H1 (cell line): ENCODE data around the gene PCNX1. TPM values are rescaled to one million over a fixed set of nuclear protein-coding genes. Genes with fewer than 3 reads are reported as not detected.

Experiments
- CTCF ChIA-PET: fragments of 300-600 bp; sonication (Branson Sonifier 250); formaldehyde crosslinking; loops from one replicate; lab custom pipeline; 2021; ENCODE audit not compliant: partially characterized antibody; lab: Charles Lee
- POLR2A ChIA-PET: fragments of 300-600 bp; sonication (Branson Sonifier 250); formaldehyde crosslinking; loops from one replicate; lab custom pipeline; 2021; ENCODE audit warnings: inconsistent platforms; ENCODE audit not compliant: partially characterized antibody; lab: Charles Lee
- DNase-seq, 2 experiments: peaks; one replicate each; pipeline versions ENCODE4 v3.0.0 to v3.0.0-alpha.2; 2010 to 2022; ENCODE audit warnings: low spot score in 2 of 2, low read depth in 1 of 2, mixed read lengths in 1 of 2
- FAIRE-seq: peaks from 2 replicates; lab custom pipeline; 2011; peaks lifted over from hg19 to GRCh38; lab: Jason Lieb, UNC
- H2AFZ ChIP-seq: 2 replicates; pipeline ENCODE4 v1.8.1; 2012; ENCODE audit warnings: low read length, inconsistent platforms
- H2AK5ac ChIP-seq: 2 replicates; pipeline ENCODE4 v1.6.1; 2013; ENCODE audit warnings: low read depth, low read length
- H2BK120ac ChIP-seq: replicated peaks from 2 replicates; pipeline ENCODE3; 2013; ENCODE audit warnings: low read depth, low read length, inconsistent platforms
- H2BK12ac ChIP-seq: 2 replicates; pipeline ENCODE4 v1.6.1; 2013; ENCODE audit warnings: low read depth, low read length
- H2BK15ac ChIP-seq: 2 replicates; pipeline ENCODE4 v1.6.1; 2013; ENCODE audit warnings: low read length
- H2BK20ac ChIP-seq: 2 replicates; pipeline ENCODE4 v1.6.1; 2013; ENCODE audit warnings: low read length
- H2BK5ac ChIP-seq: 2 replicates; pipeline ENCODE4 v1.6.1; 2013; ENCODE audit warnings: low read depth, low read length
- H3K14ac ChIP-seq: 2 replicates; pipeline ENCODE4 v1.6.1; 2013; ENCODE audit warnings: inconsistent platforms; ENCODE audit not compliant: insufficient read length
- H3K18ac ChIP-seq: 2 replicates; pipeline ENCODE4 v1.6.1; 2013; ENCODE audit warnings: low read length; ENCODE audit errors: extremely low read depth
- H3K23ac ChIP-seq: 2 replicates; pipeline ENCODE4 v1.6.1; 2013; ENCODE audit warnings: inconsistent platforms; ENCODE audit not compliant: insufficient read length
- H3K23me2 ChIP-seq: 2 replicates; pipeline ENCODE4 v1.6.1; 2013; ENCODE audit warnings: low read depth, low read length
- H3K27ac ChIP-seq: 2 replicates; pipeline ENCODE4 v1.6.1; 2011; ENCODE audit warnings: low read depth, low read length, inconsistent platforms
- H3K27me3 ChIP-seq, 4 experiments: replicated peaks in 1 of 4; 1 replicate in 1 of 4; 2 replicates in 3 of 4; pipeline versions ENCODE4 v1.6.1 to v1.8.1; 2011 to 2013; ENCODE audit warnings: low read length in 3 of 4, mild to moderate bottlenecking in 3 of 4, inconsistent platforms in 2 of 4, mixed read lengths in 2 of 4, moderate library complexity in 1 of 4; ENCODE audit not compliant: control insufficient read depth in 3 of 4, insufficient read depth in 3 of 4; ENCODE audit errors: extremely low read depth in 1 of 4
- H3K36me3 ChIP-seq, 4 experiments: 2 replicates each; pipeline versions ENCODE4 v1.6.1 to v1.8.1; 2011 to 2013; ENCODE audit warnings: mild to moderate bottlenecking in 4 of 4, low read length in 3 of 4, moderate library complexity in 2 of 4, control low read depth in 1 of 4, inconsistent platforms in 1 of 4; ENCODE audit not compliant: insufficient read depth in 4 of 4, control insufficient read depth in 2 of 4
- H3K4ac ChIP-seq: replicated peaks from 2 replicates; pipeline ENCODE3; 2013; ENCODE audit warnings: low read length, low read depth, mixed read lengths, inconsistent platforms; ENCODE audit not compliant: insufficient read length
- H3K4me1 ChIP-seq, 4 experiments: replicated peaks in 1 of 4; 1 replicate in 1 of 4; 2 replicates in 3 of 4; pipeline versions ENCODE4 v1.6.1 to v1.8.1; 2011 to 2013; ENCODE audit warnings: low read length in 3 of 4, inconsistent platforms in 2 of 4, mixed read lengths in 1 of 4; ENCODE audit not compliant: insufficient read depth in 4 of 4, control insufficient read depth in 3 of 4
- H3K4me2 ChIP-seq, 2 experiments: 2 replicates each; pipeline versions ENCODE4 v1.6.1 to v1.8.1; 2011 to 2013; ENCODE audit warnings: low read depth in 2 of 2, low read length in 2 of 2, control low read depth in 1 of 2, inconsistent platforms in 1 of 2, mild to moderate bottlenecking in 1 of 2; ENCODE audit not compliant: insufficient read depth in 1 of 2
- H3K4me3 ChIP-seq, 4 experiments: fragments of 200-600, 300-600 bp in 1 of 4; sonication (generic), shearing (Covaris generic), sonication (Bioruptor Twin) in 1 of 4; 2 replicates each; pipeline versions ENCODE4 v1.5.1 to v1.8.1; 2011 to 2016; ENCODE audit warnings: low read length in 4 of 4, low read depth in 3 of 4, control low read depth in 2 of 4, inconsistent platforms in 2 of 4, mild to moderate bottlenecking in 2 of 4, mixed read lengths in 1 of 4, moderate library complexity in 1 of 4; ENCODE audit not compliant: insufficient read depth in 2 of 4; ENCODE audit errors: extremely low read depth in 1 of 4
- H3K56ac ChIP-seq: replicated peaks from 2 replicates; pipeline ENCODE3; 2013; ENCODE audit warnings: low read depth, mild to moderate bottlenecking, mixed read lengths, low read length, inconsistent platforms; ENCODE audit not compliant: insufficient read length
- H3K79me1 ChIP-seq: 2 replicates; pipeline ENCODE4 v1.6.1; 2013; ENCODE audit warnings: low read depth, low read length, control low read depth
- H3K79me2 ChIP-seq, 2 experiments: 2 replicates each; pipeline versions ENCODE4 v1.6.1 to v1.8.1; 2012 to 2013; ENCODE audit warnings: low read length in 2 of 2, mild to moderate bottlenecking in 2 of 2, inconsistent platforms in 1 of 2; ENCODE audit not compliant: insufficient read depth in 2 of 2, control insufficient read depth in 1 of 2
- H3K9ac ChIP-seq, 4 experiments: replicated peaks in 1 of 4; 1 replicate in 1 of 4; 2 replicates in 3 of 4; pipeline versions ENCODE4 v1.6.1 to v1.8.1; 2011 to 2013; ENCODE audit warnings: low read depth in 3 of 4, low read length in 3 of 4, control low read depth in 2 of 4, mild to moderate bottlenecking in 2 of 4, moderate library complexity in 2 of 4, inconsistent platforms in 1 of 4; ENCODE audit errors: extremely low read depth in 1 of 4
- H3K9me3 ChIP-seq, 2 experiments: 2 replicates each; pipeline versions ENCODE4 v1.6.1 to v1.8.1; 2012 to 2013; ENCODE audit warnings: mild to moderate bottlenecking in 2 of 2, moderate library complexity in 2 of 2, control low read depth in 1 of 2, inconsistent platforms in 1 of 2, low read depth in 1 of 2, low read length in 1 of 2, mixed read lengths in 1 of 2; ENCODE audit not compliant: insufficient read depth in 2 of 2
- H4K20me1 ChIP-seq, 2 experiments: replicated peaks in 1 of 2; 2 replicates each; pipeline versions ENCODE3 to v1.8.1; 2011 to 2013; ENCODE audit warnings: inconsistent platforms in 2 of 2, low read length in 2 of 2, mild to moderate bottlenecking in 1 of 2; ENCODE audit not compliant: insufficient read depth in 2 of 2, control insufficient read depth in 1 of 2
- H4K5ac ChIP-seq: 2 replicates; pipeline ENCODE4 v1.6.1; 2013; ENCODE audit warnings: low read length, low read depth, mixed read lengths, inconsistent platforms; ENCODE audit not compliant: insufficient read length
- H4K8ac ChIP-seq: 2 replicates; pipeline ENCODE4 v1.8.0; 2013; ENCODE audit warnings: mild to moderate bottlenecking, moderate library complexity, low read length, inconsistent platforms; ENCODE audit not compliant: insufficient read depth; ENCODE audit errors: extremely low read depth
- H4K91ac ChIP-seq: replicated peaks from 2 replicates; pipeline ENCODE3; 2013; ENCODE audit warnings: low read length, mixed read lengths, inconsistent platforms; ENCODE audit not compliant: insufficient read length
- ASH2L ChIP-seq: fragments of 200-600, 300-600 bp; sonication (generic); IDR thresholded peaks from one replicate; pipeline ENCODE4 v1.7.1; 2017; ENCODE audit warnings: low read length
- CBX8 ChIP-seq: fragments of 300-800, 300-1000 bp; sonication (generic); IDR thresholded peaks from 2 replicates; pipeline ENCODE4 v1.7.1; 2016; ENCODE audit warnings: low read depth, low read length, borderline replicate concordance
- CHD1 ChIP-seq: IDR thresholded peaks from 2 replicates; pipeline ENCODE4 v1.6.1; 2012; ENCODE audit warnings: low read depth, low read length, improper control_type of control experiment
- E2F6 ChIP-seq: IDR thresholded peaks from 2 replicates; pipeline ENCODE4 v1.6.1; 2012; ENCODE audit warnings: inconsistent platforms
- EP300 ChIP-seq, 2 experiments: IDR thresholded peaks; 1 replicate in 1 of 2; 2 replicates in 1 of 2; pipeline ENCODE4 v1.6.1; 2011 to 2012; ENCODE audit warnings: low read depth in 2 of 2, low read length in 2 of 2, mild to moderate bottlenecking in 2 of 2, borderline replicate concordance in 1 of 2, inconsistent platforms in 1 of 2, moderate library complexity in 1 of 2
- GTF2F1 ChIP-seq: IDR thresholded peaks from 2 replicates; pipeline ENCODE4 v1.6.1; 2012; ENCODE audit warnings: low read depth, low read length, improper control_type of control experiment, borderline replicate concordance
- HDAC6 ChIP-seq: IDR thresholded peaks from one replicate; pipeline ENCODE4 v1.7.1; 2012; ENCODE audit warnings: low read depth, mild to moderate bottlenecking, inconsistent platforms, low read length, moderate library complexity
- KDM5A ChIP-seq: fragments of 200-600 bp; IDR thresholded peaks from 2 replicates; pipeline ENCODE4 v1.7.1; 2012; ENCODE audit warnings: mild to moderate bottlenecking, low read length, inconsistent platforms, mixed read lengths
- MAX ChIP-seq: IDR thresholded peaks from 2 replicates; pipeline ENCODE4 v1.6.1; 2012; ENCODE audit warnings: inconsistent platforms
- RBBP5 ChIP-seq: IDR thresholded peaks from 2 replicates; pipeline ENCODE4 v1.7.1; 2012; ENCODE audit warnings: low read depth, mild to moderate bottlenecking, inconsistent platforms, low read length, moderate library complexity, borderline replicate concordance
- SP1 ChIP-seq: IDR thresholded peaks from 2 replicates; pipeline ENCODE4 v1.6.1; 2011; ENCODE audit warnings: low read depth, low read length
- SP2 ChIP-seq: IDR thresholded peaks from 2 replicates; pipeline ENCODE4 v1.6.1; 2012; ENCODE audit warnings: mild to moderate bottlenecking, low read length, inconsistent platforms
- SP4 ChIP-seq: IDR thresholded peaks from 2 replicates; pipeline ENCODE4 v1.6.1; 2012; ENCODE audit warnings: low read length, inconsistent platforms
- WGBS, 2 experiments: shearing (Covaris generic) in 1 of 2; methylation state at CpG; one replicate each; pipeline versions ENCODE4 v1.1.6 to v1.1.7; 2013 to 2015; ENCODE audit warnings: low lambda C conversion rate in 2 of 2, mixed read lengths in 2 of 2, inconsistent platforms in 1 of 2, low coverage in 1 of 2, missing lambda C conversion rate in 1 of 2; ENCODE audit not compliant: insufficient replicate concordance in 2 of 2, insufficient coverage in 1 of 2, insufficient read length in 1 of 2; ENCODE audit errors: extremely low coverage in 1 of 2, missing lambda C conversion rate in 1 of 2; 5-methylcytosine and 5-hydroxymethylcytosine counted together
- polyA plus RNA-seq, 7 experiments: library from polyadenylated mRNA; depleted of rRNA in 3 of 7; stranded (reverse) in 5 of 7; unstranded in 2 of 7; fragments of >200 nt in 5 of 7; fragments of 200-250 nt in 2 of 7; gene quantifications; 1 replicate in 5 of 7; 2 replicates in 1 of 7; 4 replicates in 1 of 7; pipeline versions ENCODE4 v1.2.1 to v1.2.3, GENCODE V29; 2011 to 2013; ENCODE audit warnings: missing spikeins in 2 of 7, mixed read lengths in 2 of 7
- total RNA-seq: library from RNA; stranded (reverse); fragmentation: NEBNext Ultra II Directional; extraction: Animal tissue kit (Norgen Biotek cat#: 25700); gene quantifications from 2 replicates; pipeline ENCODE4 v1.2.1, GENCODE V29; 2021

PCNX1 gene
- total and polyA plus RNA-seq, 2 of the 8 experiments (the other 6 are each of a cell fraction or from before 2014, with no cell fraction given), result 37.7 to 53.2 TPM

DNA sequence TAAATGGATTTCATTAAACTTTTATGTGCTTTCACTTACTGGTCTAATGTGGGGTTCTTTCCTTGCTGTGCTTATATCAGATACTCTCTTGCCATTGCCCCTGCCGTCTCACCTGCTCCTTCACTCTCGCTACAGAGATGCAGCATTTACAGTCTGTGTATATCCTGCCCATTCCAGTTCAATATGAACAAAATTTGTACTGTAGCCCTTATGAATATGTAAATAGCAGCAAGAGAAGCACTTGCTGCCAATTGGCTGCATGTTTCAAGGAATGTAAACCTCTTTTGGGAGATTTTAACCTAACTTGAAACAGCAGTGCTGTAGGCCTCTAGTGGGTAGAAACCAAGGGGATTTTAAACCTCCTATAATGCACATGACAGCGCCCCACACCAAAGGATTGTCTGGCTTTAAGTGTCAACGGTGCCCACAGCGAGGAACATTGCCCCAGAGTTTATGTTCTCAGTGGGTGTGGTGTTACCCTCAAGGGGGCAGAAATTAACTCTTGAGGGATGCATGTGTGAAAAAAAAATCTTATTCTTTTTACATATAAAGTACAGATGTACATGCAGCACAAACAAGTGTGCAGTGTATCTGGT is 19.1 kb downstream of the PCNX1 start:
- no peak for DNase-seq
- Histone ChIP-seq H3K36me3 (no peaks in the 10 kb centered on the region), H3K4me3 (no peak overlapping the region), H2BK12ac (no peak overlapping the region), H2AK5ac (no peak overlapping the region), H3K27me3 (no peaks in the 10 kb centered on the region), H4K8ac (no peak overlapping the region), H3K14ac (no peak overlapping the region), H3K79me1 (peaks cover 6% of the 10 kb centered on the region), H3K9ac (no peak overlapping the region), H3K9me3 (no peaks in the 10 kb centered on the region), H3K18ac (no peak overlapping the region), H3K4me1 (peaks cover 0 to 4% (median 2%) of the 10 kb centered on the region in 4 experiments; a peak in 2 of 7 replicates), H3K56ac (no peak overlapping the region), H3K4ac (no peak overlapping the region), H2AFZ (no peak overlapping the region), H2BK5ac (no peak overlapping the region), H2BK20ac (no peak overlapping the region), H4K5ac (no peak overlapping the region), H3K4me2 (no peak overlapping the region), H2BK120ac (no peak overlapping the region), H3K27ac (no peak overlapping the region), H4K20me1 (peaks cover 7 to 12% of the 10 kb centered on the region in 2 experiments), H3K79me2 (peaks cover 3 to 96% of the 10 kb centered on the region in 2 experiments; a peak in 3 of 4 replicates), H2BK15ac (no peak overlapping the region), H4K91ac (no peak overlapping the region), H3K23ac (no peak overlapping the region), H3K23me2 (no peaks in the 10 kb centered on the region)
- POLR2A ChIA-PET, result no interaction called here
- 97% methylated on average over 5 of the region's 5 CpGs; no CpG with 5 or more reads in 1 of the 2 experiments for WGBS, 2 experiments
- FAIRE-seq, result no peak
- CTCF ChIA-PET, result interaction anchor here (1.5 kb wide), 1 partner anchor 28 kb away, joined by 4 read pairs; no protein-coding TSS in a partner anchor
- TF ChIP-seq HDAC6, result no peak
- no peak for TF ChIP-seq ASH2L
- TF ChIP-seq MAX, result no peak
- no peak for TF ChIP-seq GTF2F1
- no peak for TF ChIP-seq EP300 (IDR thresholded peaks at IDR 0.05; ENCODE audit: borderline replicate concordance in 1 of 2, low read depth in 2 of 2, low read length in 2 of 2)
- TF ChIP-seq CBX8, result no peak
- no peak for TF ChIP-seq KDM5A
- TF ChIP-seq RBBP5, result no peak
- TF ChIP-seq E2F6, result no peak
- TF ChIP-seq SP4, result no peak
- TF ChIP-seq SP1, result no peak
- TF ChIP-seq SP2, result no peak
- TF ChIP-seq CHD1, result no peak
